ENCODE data around the gene HPSE2.

DNA sequence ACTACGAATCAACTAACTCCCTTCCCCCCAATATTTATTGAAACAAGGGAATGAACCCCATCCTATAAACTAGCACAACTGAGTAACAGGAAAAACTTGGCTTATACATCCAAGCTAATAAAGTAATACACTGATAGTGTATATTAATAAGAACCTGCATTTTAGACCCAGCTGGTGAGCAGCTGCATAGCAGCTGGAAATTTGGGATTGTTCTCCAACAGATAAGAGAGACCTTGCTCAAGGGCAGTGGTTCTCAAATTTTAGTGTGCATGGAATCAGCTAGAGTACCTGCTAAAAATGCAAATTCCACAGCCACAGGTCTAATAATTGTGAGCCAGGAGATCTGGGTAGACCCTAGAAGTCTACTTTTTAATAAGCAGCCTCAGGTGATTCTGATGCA is 404.3 kb downstream of the HPSE2 start:
- TF ChIP-seq, protein P1, sequence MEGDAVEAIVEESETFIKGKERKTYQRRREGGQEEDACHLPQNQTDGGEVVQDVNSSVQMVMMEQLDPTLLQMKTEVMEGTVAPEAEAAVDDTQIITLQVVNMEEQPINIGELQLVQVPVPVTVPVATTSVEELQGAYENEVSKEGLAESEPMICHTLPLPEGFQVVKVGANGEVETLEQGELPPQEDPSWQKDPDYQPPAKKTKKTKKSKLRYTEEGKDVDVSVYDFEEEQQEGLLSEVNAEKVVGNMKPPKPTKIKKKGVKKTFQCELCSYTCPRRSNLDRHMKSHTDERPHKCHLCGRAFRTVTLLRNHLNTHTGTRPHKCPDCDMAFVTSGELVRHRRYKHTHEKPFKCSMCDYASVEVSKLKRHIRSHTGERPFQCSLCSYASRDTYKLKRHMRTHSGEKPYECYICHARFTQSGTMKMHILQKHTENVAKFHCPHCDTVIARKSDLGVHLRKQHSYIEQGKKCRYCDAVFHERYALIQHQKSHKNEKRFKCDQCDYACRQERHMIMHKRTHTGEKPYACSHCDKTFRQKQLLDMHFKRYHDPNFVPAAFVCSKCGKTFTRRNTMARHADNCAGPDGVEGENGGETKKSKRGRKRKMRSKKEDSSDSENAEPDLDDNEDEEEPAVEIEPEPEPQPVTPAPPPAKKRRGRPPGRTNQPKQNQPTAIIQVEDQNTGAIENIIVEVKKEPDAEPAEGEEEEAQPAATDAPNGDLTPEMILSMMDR (conservative IDR thresholded peaks at IDR 0.05), result no peak
- no peak for TF ChIP-seq ZFX (IDR thresholded peaks at IDR 0.05)

Data from C4-2B (cell line).